ENCODE measurements around the gene MRPL12.
"Not testable (repeated sequence)": the region's sequence is repeated elsewhere in the genome, so short reads cannot be mapped to it uniquely, and the experiment has no call there.

MRPL12 gene

GRCh38 chr17:81716674-81716996 lies 13.5 kb downstream of the MRPL12 start:
- no peak for DNase-seq (ENCODE audit: low read depth)

- no peak for DNase-seq (ENCODE audit: low read depth)
Observed at GRCh38 chr17:81717049-81717765, 14.0 kb downstream of the MRPL12 start.

GRCh38 chr17:81717766-81718089 lies 14.6 kb downstream of the MRPL12 start:
- no peak for DNase-seq (ENCODE audit: low read depth)

GRCh38 chr17:81719410-81720266 lies 16.5 kb downstream of the MRPL12 start:
- no peak for DNase-seq (ENCODE audit: low read depth)

- DNase-seq (ENCODE audit: low read depth): no peak
Observed at GRCh38 chr17:81720267-81721071, 17.3 kb downstream of the MRPL12 start.

- no peak for DNase-seq (ENCODE audit: low read depth)
Observed at GRCh38 chr17:81722184-81723120, 19.3 kb downstream of the MRPL12 start.

- DNase-seq (ENCODE audit: low read depth): no peak
Observed at GRCh38 chr17:81723651-81724209, 20.6 kb downstream of the MRPL12 start.

GRCh38 chr17:81725439-81725838 lies 22.3 kb downstream of the MRPL12 start:
- no peak for DNase-seq (ENCODE audit: low read depth)

- no peak for DNase-seq (ENCODE audit: low read depth)
Observed at GRCh38 chr17:81726004-81726403, 22.8 kb downstream of the MRPL12 start.

GRCh38 chr17:81727324-81728031 lies 24.3 kb downstream of the MRPL12 start:
- DNase-seq (ENCODE audit: low read depth): no peak

- DNase-seq (ENCODE audit: low read depth): no peak
Observed at GRCh38 chr17:81733507-81734404, 30.6 kb downstream of the MRPL12 start.

GRCh38 chr17:81734405-81735263 lies 31.5 kb downstream of the MRPL12 start:
- DNase-seq (ENCODE audit: low read depth): no peak

GRCh38 chr17:81735264-81736102 lies 32.3 kb downstream of the MRPL12 start:
- DNase-seq (ENCODE audit: low read depth): no peak

GRCh38 chr17:81737947-81738800 lies 35.0 kb downstream of the MRPL12 start:
- DNase-seq (ENCODE audit: low read depth): no peak

- no peak for DNase-seq (ENCODE audit: low read depth)
Observed at GRCh38 chr17:81738801-81739393, 35.7 kb downstream of the MRPL12 start.

GRCh38 chr17:81739593-81739992 lies 36.4 kb downstream of the MRPL12 start:
- DNase-seq (ENCODE audit: low read depth): not testable (repeated sequence)
